ENCODE data around the gene CMTM3.

Gene CMTM3

DNA sequence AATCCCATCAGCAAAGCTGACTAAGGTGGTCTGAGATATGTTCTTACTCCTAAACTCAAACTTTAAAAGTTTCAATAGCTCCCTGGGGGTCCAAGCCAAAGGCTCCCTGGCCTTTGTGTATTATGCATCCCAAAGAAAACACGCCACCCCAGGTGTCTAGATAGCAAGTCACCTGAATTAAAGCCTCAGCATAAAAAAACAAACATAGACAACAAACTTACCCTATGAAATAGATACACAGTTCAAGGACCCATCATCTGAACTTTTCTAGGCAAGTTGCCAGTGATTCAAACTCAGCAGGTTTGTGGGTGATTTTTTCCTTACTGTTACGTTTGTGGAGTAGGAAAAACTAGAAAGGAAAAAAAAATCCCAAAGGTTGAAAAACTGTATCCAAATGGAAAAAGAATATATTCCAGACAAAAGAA is 12.5 kb downstream of the CMTM3 start (continued):
- TF ChIP-seq WT1 (tag by site-specific recombination; IDR thresholded peaks at IDR 0.05) (no peak), YY2 (tag by site-specific recombination; IDR thresholded peaks at IDR 0.05) (no peak), ZNF596 (tag by site-specific recombination; IDR thresholded peaks at IDR 0.05) (no peak), KLF17 (tag by site-specific recombination; IDR thresholded peaks at IDR 0.05) (no peak), OSR2 (tag by site-specific recombination; IDR thresholded peaks at IDR 0.05) (peak; percentile 46; the same call in 1 of the 2 replicates), ZNF677 (tag by site-specific recombination; IDR thresholded peaks at IDR 0.05) (no peak), ZNF561 (tag by site-specific recombination; IDR thresholded peaks at IDR 0.05; ENCODE audit: borderline replicate concordance) (0 out of 2 replicates have a peak, but pooled peaks have one; percentile 22), ZBTB10 (tag by site-specific recombination; IDR thresholded peaks at IDR 0.05) (no peak), ZNF211 (tag by site-specific recombination; IDR thresholded peaks at IDR 0.05; ENCODE audit: low read depth) (no peak), ZNF394 (tag by site-specific recombination; IDR thresholded peaks at IDR 0.05; ENCODE audit: borderline replicate concordance) (no peak), PATZ1 (tag by site-specific recombination; IDR thresholded peaks at IDR 0.05) (no peak; the same call in 1 of the 2 replicates), ZNF10 (tag by site-specific recombination; IDR thresholded peaks at IDR 0.05) (no peak)
- TF ChIP-seq, protein P1, sequence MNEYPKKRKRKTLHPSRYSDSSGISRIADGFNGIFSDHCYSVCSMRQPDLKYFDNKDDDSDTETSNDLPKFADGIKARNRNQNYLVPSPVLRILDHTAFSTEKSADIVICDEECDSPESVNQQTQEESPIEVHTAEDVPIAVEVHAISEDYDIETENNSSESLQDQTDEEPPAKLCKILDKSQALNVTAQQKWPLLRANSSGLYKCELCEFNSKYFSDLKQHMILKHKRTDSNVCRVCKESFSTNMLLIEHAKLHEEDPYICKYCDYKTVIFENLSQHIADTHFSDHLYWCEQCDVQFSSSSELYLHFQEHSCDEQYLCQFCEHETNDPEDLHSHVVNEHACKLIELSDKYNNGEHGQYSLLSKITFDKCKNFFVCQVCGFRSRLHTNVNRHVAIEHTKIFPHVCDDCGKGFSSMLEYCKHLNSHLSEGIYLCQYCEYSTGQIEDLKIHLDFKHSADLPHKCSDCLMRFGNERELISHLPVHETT (tag by site-specific recombination; IDR thresholded peaks at IDR 0.05), result no peak
- TF ChIP-seq, protein P2, sequence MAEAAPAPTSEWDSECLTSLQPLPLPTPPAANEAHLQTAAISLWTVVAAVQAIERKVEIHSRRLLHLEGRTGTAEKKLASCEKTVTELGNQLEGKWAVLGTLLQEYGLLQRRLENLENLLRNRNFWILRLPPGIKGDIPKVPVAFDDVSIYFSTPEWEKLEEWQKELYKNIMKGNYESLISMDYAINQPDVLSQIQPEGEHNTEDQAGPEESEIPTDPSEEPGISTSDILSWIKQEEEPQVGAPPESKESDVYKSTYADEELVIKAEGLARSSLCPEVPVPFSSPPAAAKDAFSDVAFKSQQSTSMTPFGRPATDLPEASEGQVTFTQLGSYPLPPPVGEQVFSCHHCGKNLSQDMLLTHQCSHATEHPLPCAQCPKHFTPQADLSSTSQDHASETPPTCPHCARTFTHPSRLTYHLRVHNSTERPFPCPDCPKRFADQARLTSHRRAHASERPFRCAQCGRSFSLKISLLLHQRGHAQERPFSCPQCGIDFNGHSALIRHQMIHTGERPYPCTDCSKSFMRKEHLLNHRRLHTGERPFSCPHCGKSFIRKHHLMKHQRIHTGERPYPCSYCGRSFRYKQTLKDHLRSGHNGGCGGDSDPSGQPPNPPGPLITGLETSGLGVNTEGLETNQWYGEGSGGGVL (tag by site-specific recombination; IDR thresholded peaks at IDR 0.05), result no peak
- TF ChIP-seq, protein P3, sequence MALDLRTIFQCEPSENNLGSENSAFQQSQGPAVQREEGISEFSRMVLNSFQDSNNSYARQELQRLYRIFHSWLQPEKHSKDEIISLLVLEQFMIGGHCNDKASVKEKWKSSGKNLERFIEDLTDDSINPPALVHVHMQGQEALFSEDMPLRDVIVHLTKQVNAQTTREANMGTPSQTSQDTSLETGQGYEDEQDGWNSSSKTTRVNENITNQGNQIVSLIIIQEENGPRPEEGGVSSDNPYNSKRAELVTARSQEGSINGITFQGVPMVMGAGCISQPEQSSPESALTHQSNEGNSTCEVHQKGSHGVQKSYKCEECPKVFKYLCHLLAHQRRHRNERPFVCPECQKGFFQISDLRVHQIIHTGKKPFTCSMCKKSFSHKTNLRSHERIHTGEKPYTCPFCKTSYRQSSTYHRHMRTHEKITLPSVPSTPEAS (tag by site-specific recombination; IDR thresholded peaks at IDR 0.05), result no peak

GRCh38 chr16:66617728-66618127 is 13.2 kb downstream of the CMTM3 start:
- Histone ChIP-seq H3K4me3 (ENCODE audit: low read depth, low read length) (no peak overlapping the region), H3K27ac (ENCODE audit: extremely low read depth, low read depth, low read length) (no peak overlapping the region), H3K36me3 (ENCODE audit: control insufficient read depth in 2 of 2, insufficient read depth in 1 of 2, low read length in 2 of 2) (peaks cover 0 to 71% of the 10 kb centered on the region in 2 experiments; a peak in 1 of 3 replicates), H3K4me1 (ENCODE audit: control insufficient read depth, insufficient read depth, low read length) (peaks cover 13% of the 10 kb centered on the region), H3K9me3 (ENCODE audit: control insufficient read depth, insufficient read depth, low read depth, low read length) (no peaks in the 10 kb centered on the region)
- POLR2A ChIA-PET, result interaction anchor here (1.3 kb wide), 1 partner anchor 10 kb away, joined by 4 read pairs; no protein-coding TSS in a partner anchor
- TF ChIP-seq ZNF510 (tag by site-specific recombination; IDR thresholded peaks at IDR 0.05; ENCODE audit: insufficient replicate concordance), result no peak
- TF ChIP-seq ZNF366 (tag by site-specific recombination; conservative IDR thresholded peaks at IDR 0.05), result no peak
- TF ChIP-seq ZNF433 (tag by site-specific recombination; IDR thresholded peaks at IDR 0.05; ENCODE audit: low read depth), result no peak
- TF ChIP-seq ZNF600 (tag by site-specific recombination; IDR thresholded peaks at IDR 0.05), result no peak
- no peak for TF ChIP-seq HOXD13 (CRISPR knock-in tag; IDR thresholded peaks at IDR 0.05; ENCODE audit: borderline replicate concordance)
- no peak for TF ChIP-seq ZNF169 (tag by site-specific recombination; IDR thresholded peaks at IDR 0.05)
- no peak for TF ChIP-seq ZIC2 (tag by site-specific recombination; IDR thresholded peaks at IDR 0.05)
- CTCF ChIA-PET, result interaction anchor here (0.8 to 5.3 kb wide), 5 partner anchors 9 to 123 kb away, joined by 3 to 28 read pairs (median 4); no protein-coding TSS in a partner anchor

Data from HEK293 (cell line).